ENCODE measurements around the gene BTBD9. TPM values are rescaled to one million over a fixed set of nuclear protein-coding genes. Genes with fewer than 3 reads are reported as not detected.

BTBD9 gene
- total RNA-seq, 1 experiment from 2014 or later = 10.8 TPM

DNA sequence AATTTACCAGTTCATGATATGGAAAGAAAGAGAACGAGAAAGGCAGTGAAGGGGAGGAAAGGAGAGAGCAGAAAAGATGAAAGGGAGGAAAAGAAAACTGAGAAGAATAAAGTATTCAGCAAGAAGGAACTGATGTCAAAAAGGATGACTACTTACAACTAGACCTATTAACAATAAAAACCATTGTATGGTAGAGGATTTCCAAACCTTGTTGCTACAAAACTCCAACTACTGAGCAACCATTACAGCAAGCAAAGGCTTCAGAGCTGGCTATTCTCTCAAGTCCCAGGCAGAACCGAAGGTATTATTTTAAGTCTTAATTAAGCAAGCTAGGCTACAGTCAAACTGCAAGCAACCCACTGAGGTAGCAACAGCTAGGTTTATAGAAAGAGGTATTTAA, 142.2 kb downstream of the BTBD9 start:
- BruUV-seq (replicated peaks) = no TSS peak
- Histone ChIP-seq H3K4me1 (replicated peaks; ENCODE audit: insufficient read depth) (no peaks in the 10 kb centered on the region), H3K4me3 (no peak overlapping the region), H3K9me3 (ENCODE audit: insufficient read depth, low read depth) (no peaks in the 10 kb centered on the region), H3K9me2 (ENCODE audit: insufficient read depth) (no peaks in the 10 kb centered on the region), H3K4me2 (no peak overlapping the region), H4K20me1 (ENCODE audit: insufficient read depth) (no peaks in the 10 kb centered on the region), H3K27me3 (ENCODE audit: insufficient read depth, low read depth) (no peaks in the 10 kb centered on the region), H3K79me2 (ENCODE audit: low read depth) (no peaks in the 10 kb centered on the region), H3F3A (ENCODE audit: insufficient read depth, low read depth) (no peaks in the 10 kb centered on the region), H2AFZ (no peak overlapping the region), H3K36me3 (ENCODE audit: low read depth) (no peaks in the 10 kb centered on the region), H3K27ac (no peak overlapping the region)
- no peak for TF ChIP-seq EZH2 (IDR thresholded peaks at IDR 0.05; ENCODE audit: low read depth)
- TF ChIP-seq, protein P1, sequence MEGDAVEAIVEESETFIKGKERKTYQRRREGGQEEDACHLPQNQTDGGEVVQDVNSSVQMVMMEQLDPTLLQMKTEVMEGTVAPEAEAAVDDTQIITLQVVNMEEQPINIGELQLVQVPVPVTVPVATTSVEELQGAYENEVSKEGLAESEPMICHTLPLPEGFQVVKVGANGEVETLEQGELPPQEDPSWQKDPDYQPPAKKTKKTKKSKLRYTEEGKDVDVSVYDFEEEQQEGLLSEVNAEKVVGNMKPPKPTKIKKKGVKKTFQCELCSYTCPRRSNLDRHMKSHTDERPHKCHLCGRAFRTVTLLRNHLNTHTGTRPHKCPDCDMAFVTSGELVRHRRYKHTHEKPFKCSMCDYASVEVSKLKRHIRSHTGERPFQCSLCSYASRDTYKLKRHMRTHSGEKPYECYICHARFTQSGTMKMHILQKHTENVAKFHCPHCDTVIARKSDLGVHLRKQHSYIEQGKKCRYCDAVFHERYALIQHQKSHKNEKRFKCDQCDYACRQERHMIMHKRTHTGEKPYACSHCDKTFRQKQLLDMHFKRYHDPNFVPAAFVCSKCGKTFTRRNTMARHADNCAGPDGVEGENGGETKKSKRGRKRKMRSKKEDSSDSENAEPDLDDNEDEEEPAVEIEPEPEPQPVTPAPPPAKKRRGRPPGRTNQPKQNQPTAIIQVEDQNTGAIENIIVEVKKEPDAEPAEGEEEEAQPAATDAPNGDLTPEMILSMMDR (conservative IDR thresholded peaks at IDR 0.05) = no peak
- CTCF ChIA-PET = interaction anchor here (0.7 kb wide), 1 partner anchor 1093 kb away, joined by 12 read pairs; no protein-coding TSS in a partner anchor
- DNase-seq = no peak
- POLR2A ChIA-PET (ENCODE audit: unreplicated experiment) = interaction anchor here (0.7 kb wide), 1 partner anchor 14 kb away, joined by 3 read pairs; no protein-coding TSS in a partner anchor
- intact Hi-C loops (cut with micrococcal nuclease; ENCODE audit: unreplicated experiment) = loop anchor here (10.0 kb wide), 1 partner anchor 703 kb away; no protein-coding TSS in a partner anchor

DNA sequence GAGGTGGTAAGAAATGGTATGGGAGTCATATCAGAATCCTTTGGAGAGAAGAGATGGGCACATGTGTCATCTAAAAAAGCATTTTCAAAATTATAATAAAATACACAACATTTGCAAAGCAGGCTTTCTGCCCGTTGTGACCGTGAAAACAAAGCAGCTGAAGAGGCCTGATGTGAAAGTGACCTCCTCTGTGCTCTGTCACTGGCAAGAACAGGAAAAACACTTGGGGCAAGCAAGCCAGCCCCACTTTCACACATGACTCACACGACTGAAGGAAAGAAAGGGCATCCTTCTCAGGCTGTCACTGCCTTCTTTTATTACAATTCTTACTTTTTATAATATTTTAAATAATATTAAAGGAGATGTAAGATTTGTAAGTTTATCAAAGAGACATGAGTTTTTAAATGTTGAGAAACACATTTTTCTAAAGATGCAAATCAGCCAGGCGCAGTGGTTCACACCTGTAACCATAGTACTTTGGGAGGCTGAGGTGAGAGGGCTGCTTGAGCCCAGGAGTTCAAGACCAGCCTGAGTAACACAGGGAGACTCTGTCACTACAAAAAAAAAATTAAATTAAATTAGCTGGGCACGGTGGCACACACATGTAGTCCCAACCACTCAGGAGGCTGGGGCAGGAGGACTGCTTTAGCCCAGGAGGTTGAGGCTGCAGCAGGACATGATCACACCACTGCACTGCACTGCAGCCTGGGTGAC, 143.7 kb downstream of the BTBD9 start:
- intact Hi-C loops (cut with micrococcal nuclease; ENCODE audit: unreplicated experiment) = loop anchor here (2.0 to 10.0 kb wide), 2 partner anchors 177 to 701 kb away; no protein-coding TSS in a partner anchor
- Histone ChIP-seq H3K79me2 (ENCODE audit: low read depth) (no peaks in the 10 kb centered on the region), H3K4me2 (no peak overlapping the region), H3K27ac (no peak overlapping the region), H3K9me3 (ENCODE audit: insufficient read depth, low read depth) (no peaks in the 10 kb centered on the region), H3K27me3 (ENCODE audit: insufficient read depth, low read depth) (no peaks in the 10 kb centered on the region), H3F3A (ENCODE audit: insufficient read depth, low read depth) (no peaks in the 10 kb centered on the region), H3K4me1 (replicated peaks; ENCODE audit: insufficient read depth) (no peaks in the 10 kb centered on the region), H2AFZ (no peak overlapping the region), H4K20me1 (ENCODE audit: insufficient read depth) (no peaks in the 10 kb centered on the region), H3K9me2 (ENCODE audit: insufficient read depth) (no peaks in the 10 kb centered on the region), H3K4me3 (no peak overlapping the region), H3K36me3 (ENCODE audit: low read depth) (no peaks in the 10 kb centered on the region)
- ChIA-PET POLR2A (ENCODE audit: unreplicated experiment) (no interaction called here), CTCF (no interaction called here)
- no TSS peak for BruUV-seq (replicated peaks)
- TF ChIP-seq, protein P1 (conservative IDR thresholded peaks at IDR 0.05) = no peak
- TF ChIP-seq EZH2 (IDR thresholded peaks at IDR 0.05; ENCODE audit: low read depth) = no peak
- DNase-seq = no peak

DNA sequence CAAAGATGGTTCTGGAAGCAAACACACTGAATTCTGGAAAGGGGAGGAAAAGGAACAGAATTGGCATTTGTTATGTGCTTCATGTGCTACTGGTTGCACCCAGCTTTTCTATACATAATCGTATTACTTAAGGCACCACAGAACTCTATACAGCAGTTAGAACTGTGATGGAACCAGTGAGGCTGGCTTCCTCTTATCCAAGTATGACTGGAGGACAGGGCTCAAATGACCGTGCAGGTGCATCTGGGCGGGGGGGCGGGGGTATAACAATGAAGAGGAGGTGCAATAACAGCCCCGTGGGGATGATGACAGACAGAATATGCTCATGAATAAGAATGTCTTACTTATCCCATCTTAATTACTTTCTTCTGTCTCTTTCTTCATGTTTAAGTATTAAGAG, 144.2 kb downstream of the BTBD9 start:
- H3K27ac ChIP-seq = no peak overlapping the region
- no peak for DNase-seq
- H3K9me3 ChIP-seq (ENCODE audit: insufficient read depth, low read depth) = no peaks in the 10 kb centered on the region
- H3F3A ChIP-seq (ENCODE audit: insufficient read depth, low read depth) = no peaks in the 10 kb centered on the region
- no peak overlapping the region for H3K4me2 ChIP-seq
- no TSS peak for BruUV-seq (replicated peaks)
- ChIA-PET POLR2A (ENCODE audit: unreplicated experiment) (no interaction called here), CTCF (no interaction called here)
- TF ChIP-seq, protein P1 (conservative IDR thresholded peaks at IDR 0.05) = no peak
- TF ChIP-seq EZH2 (IDR thresholded peaks at IDR 0.05; ENCODE audit: low read depth) = no peak
- H4K20me1 ChIP-seq (ENCODE audit: insufficient read depth) = no peaks in the 10 kb centered on the region
- no peaks in the 10 kb centered on the region for H3K79me2 ChIP-seq (ENCODE audit: low read depth)
- H2AFZ ChIP-seq = no peak overlapping the region
- no peaks in the 10 kb centered on the region for H3K36me3 ChIP-seq (ENCODE audit: low read depth)
- no peaks in the 10 kb centered on the region for H3K9me2 ChIP-seq (ENCODE audit: insufficient read depth)
- no peaks in the 10 kb centered on the region for H3K27me3 ChIP-seq (ENCODE audit: insufficient read depth, low read depth)
- no peaks in the 10 kb centered on the region for H3K4me1 ChIP-seq (replicated peaks; ENCODE audit: insufficient read depth)
- intact Hi-C loops (cut with micrococcal nuclease; ENCODE audit: unreplicated experiment) = loop anchor here (2.0 to 10.0 kb wide), 2 partner anchors 177 to 701 kb away; no protein-coding TSS in a partner anchor
- H3K4me3 ChIP-seq = no peak overlapping the region

Data from PC-9 (cell line).